Glomerular endothelial cell (primary cell): Measurements from ENCODE around the gene CBFA2T3. TPM values are rescaled to one million over a fixed set of nuclear protein-coding genes. Genes with fewer than 3 reads are reported as not detected.
"Not testable (repeated sequence)": the region's sequence is repeated elsewhere in the genome, so short reads cannot be mapped to it uniquely, and the experiment has no call there.

Source experiments
- DNase-seq: peaks from one replicate; pipeline ENCODE4 v3.0.0-alpha.2; 2011; ENCODE audit warnings: low read depth, low spot score; ENCODE audit errors: extremely low read depth
- total RNA-seq: library from RNA; depleted of rRNA; stranded (reverse); fragments of >200 nt; gene quantifications from 2 replicates; pipeline ENCODE4 v1.2.3, GENCODE V29; 2015

The CBFA2T3 gene
- total RNA-seq, 1 donor from 2014 or later, result 0.23 TPM

DNA sequence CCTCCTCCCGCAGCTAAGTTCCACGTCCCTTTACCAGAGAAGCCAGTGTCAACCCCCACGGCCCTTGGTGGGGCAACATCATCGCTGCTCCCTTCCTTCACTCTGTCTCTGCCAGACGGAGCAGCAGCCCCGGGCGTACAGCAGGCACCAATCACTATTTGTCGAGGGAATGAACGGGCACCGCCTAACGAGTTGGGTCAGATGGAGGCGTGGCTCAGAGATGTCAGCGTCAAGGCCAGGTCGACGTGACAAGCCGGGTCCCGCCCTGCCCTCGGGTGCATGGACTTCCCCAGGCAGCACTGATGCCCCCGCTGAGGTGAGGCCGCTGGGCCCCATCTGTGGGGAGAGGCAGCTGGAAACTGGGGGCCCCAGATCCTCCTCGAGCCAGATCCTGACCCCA, 50.0 kb downstream of the CBFA2T3 start:
- DNase-seq, result no peak

GRCh38 chr16:88926374-88926990, 50.5 kb downstream of the CBFA2T3 start:
- DNase-seq, result no peak

DNA sequence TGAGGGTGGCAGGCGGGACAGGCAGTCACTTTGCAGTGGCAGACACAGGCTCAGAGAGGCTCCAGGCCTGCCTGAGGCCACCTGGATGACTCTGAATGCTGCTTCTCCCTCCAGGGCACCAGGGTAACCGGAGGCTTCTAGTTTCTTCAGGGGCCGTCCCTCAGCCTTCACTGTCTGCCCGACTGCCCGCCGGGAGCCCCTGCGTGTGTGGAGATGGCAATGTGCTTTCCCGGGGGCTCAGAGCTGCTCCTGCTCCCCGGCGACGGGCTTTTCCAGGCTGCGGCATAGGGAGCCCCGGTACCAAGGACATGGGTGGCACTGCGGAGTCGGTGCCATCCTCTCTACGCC, 51.5 kb downstream of the CBFA2T3 start:
- DNase-seq, result no peak

GRCh38 chr16:88924834-88925539, 52.0 kb downstream of the CBFA2T3 start:
- no peak for DNase-seq

GRCh38 chr16:88923926-88924833, 52.8 kb downstream of the CBFA2T3 start:
- DNase-seq, result no peak

DNA sequence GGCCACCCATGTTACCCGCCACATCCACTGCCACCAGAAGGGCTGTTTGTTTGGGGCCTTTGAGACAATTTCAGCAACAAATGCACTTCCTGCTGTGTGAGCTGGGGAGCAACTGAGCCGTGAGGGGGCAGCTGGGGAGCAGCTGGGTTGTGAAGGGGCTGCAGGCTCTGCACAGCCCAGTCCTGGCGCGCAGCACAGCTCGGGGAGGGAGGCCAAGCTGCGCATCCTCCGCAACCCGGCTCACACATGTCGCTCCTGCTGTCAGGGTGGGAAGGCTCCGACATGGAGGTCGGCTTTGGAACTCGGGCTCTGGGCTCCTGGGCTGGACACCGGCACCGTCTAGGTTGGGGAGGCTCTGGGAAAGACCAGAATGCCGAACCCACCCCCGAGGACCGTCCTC, 53.6 kb downstream of the CBFA2T3 start:
- no peak for DNase-seq

DNA sequence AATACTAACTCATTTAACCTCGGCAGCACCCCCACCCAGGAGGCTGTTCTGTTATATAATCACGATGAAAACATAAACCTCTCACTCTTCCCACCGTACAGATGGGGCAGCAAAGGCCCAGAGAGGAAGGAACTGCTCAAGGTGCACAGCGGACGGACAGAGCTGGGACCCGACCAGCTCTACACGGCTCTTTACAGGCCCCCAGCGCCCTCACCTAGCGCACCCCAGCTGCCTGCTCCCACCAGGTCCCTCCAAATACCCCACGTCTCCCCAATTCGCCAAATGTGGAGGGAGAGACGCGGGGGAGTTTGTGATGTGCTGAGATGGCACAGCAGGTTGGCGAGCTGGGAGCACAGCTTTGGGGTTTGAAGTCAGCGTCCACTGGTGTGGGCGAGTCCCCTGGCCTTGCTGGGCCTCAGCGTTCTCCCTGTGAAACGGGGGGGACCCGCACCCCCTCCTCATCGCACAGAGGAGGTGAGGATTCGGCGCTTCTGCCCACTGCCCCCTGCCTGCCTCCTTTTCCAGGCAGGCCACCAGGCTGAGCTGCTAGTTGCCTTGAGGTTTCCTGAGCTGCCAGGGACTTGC, 54.1 kb downstream of the CBFA2T3 start:
- no peak for DNase-seq

DNA sequence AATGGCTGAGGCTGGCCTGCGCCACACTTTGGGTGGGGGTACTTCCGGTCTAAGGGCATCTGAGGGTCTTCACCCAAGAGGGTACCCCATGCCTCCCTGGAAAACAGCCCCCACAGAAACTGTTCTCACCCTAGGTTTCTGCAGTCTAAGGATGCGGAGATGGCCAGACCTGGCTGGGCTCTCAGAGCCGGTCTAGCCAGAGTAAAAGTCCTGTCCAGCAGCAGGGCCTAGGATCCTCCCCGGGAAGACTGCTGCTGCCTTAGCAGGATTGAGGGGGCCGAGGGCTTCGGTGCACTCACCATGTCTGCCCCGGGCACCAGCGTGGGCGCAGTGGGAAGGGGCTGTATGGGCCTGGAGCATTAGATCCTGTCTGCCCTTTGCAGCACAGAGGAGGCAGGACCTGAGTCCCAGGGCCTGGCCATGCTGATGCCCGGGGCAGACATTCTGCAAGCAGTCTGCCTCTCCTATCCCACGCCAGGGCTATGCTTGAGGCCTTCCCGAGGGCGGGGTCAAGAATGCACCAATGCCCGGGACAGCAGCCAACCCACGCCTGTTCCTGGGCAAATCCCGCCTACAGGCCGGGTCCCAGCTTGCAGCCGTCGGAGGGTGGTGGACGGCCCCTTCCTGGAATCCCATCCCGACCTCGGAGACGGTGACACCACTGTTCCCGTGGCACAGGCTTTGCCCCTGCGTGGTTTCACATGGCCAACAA, 54.7 kb downstream of the CBFA2T3 start:
- no peak for DNase-seq

DNA sequence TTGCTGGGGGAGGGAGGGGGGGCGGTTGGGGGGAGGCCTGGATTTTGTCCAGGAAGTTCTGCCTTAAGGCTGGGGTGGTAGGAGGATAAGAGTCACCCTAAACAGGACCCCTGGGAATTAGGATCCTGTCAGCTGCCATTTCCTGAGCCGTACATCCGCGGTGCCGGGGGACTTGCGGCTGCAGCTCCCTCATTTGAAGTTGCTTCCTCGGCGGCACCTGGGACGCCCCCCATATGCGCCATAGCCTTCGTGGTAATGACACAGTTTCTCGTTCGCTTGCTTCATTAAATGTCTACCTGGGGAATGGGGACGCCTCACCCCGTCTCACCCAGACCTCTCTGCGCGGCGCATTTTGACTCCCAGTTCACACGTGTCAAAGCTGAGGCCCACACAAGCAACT, 55.4 kb downstream of the CBFA2T3 start:
- no peak for DNase-seq

- peak; percentile 31 for DNase-seq
Measured at GRCh38 chr16:88920618-88921590, 56.1 kb downstream of the CBFA2T3 start.

GRCh38 chr16:88919936-88920335, 57.1 kb downstream of the CBFA2T3 start:
- DNase-seq, result no peak

- not testable (repeated sequence) for DNase-seq
Measured at GRCh38 chr16:88918896-88919295, 58.1 kb downstream of the CBFA2T3 start.

- no peak for DNase-seq
Measured at GRCh38 chr16:88917915-88918627, 58.9 kb downstream of the CBFA2T3 start.

DNA sequence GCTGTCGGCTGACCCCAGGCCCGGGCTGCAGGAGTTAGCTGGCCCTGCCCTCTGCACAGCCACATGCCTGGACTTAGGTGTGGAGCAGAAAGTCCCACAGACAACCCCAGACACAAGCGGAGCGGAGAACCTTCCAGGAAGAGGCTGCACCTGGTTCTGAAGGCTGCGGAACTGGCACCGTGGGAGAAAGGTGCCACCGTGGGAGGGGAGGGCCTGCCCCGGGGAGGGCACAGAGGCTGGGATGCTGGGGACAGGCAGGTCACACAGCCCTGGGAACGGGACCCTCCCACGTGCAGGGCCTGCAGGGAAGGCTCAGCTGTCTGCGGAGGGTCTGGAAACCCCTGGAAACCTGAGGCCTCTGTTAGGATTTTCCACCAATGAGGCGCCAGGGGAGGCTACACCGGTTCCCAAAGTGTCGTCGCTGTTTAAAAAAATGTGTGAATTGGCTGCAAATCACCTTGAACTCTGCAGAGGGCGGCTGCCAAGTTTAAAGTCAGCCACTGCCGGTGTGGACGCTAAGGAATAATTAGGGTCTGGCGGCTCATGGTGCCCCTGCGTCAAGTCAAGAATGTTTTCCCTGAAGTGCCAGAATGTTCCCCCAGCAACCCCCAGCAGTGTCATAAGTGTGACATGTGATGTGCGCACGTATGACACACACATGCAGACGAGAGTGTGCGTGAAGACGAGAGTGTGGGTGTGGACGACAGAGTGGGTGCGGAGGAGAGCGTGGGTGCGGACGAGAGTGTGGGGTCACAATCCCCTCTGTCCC, 59.7 kb downstream of the CBFA2T3 start:
- DNase-seq, result no peak

GRCh38 chr16:88915639-88916327, 61.2 kb downstream of the CBFA2T3 start:
- DNase-seq, result no peak

DNA sequence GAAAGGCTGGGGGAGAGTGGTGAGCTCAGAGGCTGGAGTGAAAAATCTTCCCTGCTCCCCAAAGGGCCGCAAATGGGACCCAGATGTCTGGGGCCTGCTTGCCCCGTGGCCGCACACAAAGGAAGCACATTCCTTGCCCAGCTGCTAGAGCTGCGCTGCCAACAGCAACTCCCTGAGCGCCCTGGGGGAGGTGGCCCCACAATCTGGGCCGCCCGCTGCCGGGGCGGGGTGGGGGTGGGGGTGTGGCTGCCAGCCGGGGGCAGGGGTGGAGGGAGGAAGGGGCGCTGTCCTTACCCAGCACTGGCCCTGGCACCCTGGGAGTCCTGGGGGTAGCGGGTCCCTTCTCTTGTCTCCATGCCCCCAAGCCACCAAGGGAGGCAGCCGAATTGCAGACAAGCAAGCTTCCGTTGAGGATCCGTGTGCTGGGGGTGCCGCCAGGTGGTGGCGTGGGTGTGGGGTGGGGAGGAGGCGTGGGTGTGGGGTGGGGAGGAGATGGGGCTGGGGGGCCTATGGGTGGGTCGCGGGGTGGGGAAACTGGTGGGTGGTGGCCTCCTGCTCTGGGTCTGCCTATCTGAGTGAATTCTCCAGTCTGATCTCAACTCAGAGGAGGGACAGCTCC, 62.1 kb downstream of the CBFA2T3 start:
- no peak for DNase-seq

DNA sequence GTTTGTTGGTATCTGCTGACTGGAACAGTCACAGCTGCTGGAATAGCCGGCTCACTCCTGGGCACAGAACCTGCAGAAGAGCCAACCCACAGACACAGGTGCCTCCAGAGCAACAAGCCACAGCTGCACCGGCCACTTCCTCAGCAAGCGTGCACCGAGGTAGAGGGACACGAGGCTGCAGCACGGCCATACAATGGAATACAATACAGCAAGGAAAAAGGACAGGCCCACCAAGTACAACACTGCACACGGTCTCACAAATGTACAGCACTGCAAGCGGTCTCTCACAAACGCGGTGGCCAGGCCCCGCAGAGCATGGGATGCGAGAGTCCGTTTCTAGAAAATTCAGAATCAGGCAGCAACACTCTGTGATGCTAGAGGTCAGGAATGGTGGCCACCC, 63.1 kb downstream of the CBFA2T3 start:
- no peak for DNase-seq
